H7 (cell line): ENCODE data around the gene OLIG2. TPM values are rescaled to one million over a fixed set of nuclear protein-coding genes. Genes with fewer than 3 reads are reported as not detected.
A peak's percentile ranks its signal among the peaks of the same experiment; 100 is the strongest.

Experiments
- DNase-seq: peaks from one replicate; pipeline ENCODE4 v3.0.0; 2012
- H3K27me3 ChIP-seq: 2 replicates; pipeline ENCODE4 v1.6.0; 2011; ENCODE audit warnings: mild to moderate bottlenecking, low read length; ENCODE audit not compliant: control insufficient read depth, insufficient read depth
- H3K36me3 ChIP-seq: replicated peaks from 2 replicates; pipeline ENCODE4 v1.5.1; 2011; ENCODE audit warnings: low read length; ENCODE audit not compliant: control insufficient read depth, insufficient read depth
- H3K4me3 ChIP-seq: 2 replicates; pipeline ENCODE4 v1.5.1; 2011; ENCODE audit warnings: low read depth, mild to moderate bottlenecking, control low read depth, low read length, moderate library complexity; ENCODE audit not compliant: insufficient read depth
- total RNA-seq: library from RNA; depleted of rRNA; stranded (reverse); fragments of >200 nt; shearing (Covaris generic); gene quantifications from 2 replicates; pipeline ENCODE4 v1.2.3, GENCODE V29; 2014

The OLIG2 gene
- total RNA-seq, 1 experiment from 2014 or later = 0.17 TPM

DNA sequence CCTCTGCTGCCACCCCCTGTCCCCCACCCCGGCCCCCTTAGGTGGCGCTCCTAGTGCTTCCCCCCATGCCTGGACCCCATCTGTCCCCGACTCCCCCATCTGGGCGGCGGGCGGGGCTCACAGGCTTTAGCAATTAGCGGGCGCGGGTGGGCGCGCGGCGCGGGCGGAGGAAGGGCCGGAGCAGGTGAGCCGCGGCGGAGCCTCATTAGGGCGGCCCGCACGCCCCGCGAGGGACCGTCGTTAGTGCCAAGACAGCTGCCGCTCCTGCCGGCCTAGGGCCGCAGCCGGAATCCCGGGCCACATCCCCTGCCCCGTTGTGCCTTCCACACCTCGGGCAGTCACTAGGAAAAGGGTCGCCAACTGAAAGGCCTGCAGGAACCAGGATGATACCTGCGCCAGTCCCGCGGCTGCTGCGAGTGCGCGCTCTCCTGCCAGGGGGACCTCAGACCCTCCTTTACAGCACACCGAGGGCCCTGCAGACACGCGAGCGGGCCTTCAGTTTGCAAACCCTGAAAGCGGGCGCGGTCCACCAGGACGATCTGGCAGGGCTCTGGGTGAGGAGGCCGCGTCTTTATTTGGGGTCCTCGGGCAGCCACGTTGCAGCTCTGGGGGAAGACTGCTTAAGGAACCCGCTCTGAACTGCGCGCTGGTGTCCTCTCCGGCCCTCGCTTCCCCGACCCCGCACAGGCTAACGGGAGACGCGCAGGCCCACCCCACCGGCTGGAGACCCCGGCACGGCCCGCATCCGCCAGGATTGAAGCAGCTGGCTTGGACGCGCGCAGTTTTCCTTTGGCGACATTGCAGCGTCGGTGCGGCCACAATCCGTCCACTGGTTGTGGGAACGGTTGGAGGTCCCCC lies 7.6 kb downstream of the OLIG2 start:
- no peak overlapping the region for H3K4me3 ChIP-seq
- peak; percentile 82 for DNase-seq
- H3K27me3 ChIP-seq = peaks cover 81% of the 10 kb centered on the region
- no peaks in the 10 kb centered on the region for H3K36me3 ChIP-seq

DNA sequence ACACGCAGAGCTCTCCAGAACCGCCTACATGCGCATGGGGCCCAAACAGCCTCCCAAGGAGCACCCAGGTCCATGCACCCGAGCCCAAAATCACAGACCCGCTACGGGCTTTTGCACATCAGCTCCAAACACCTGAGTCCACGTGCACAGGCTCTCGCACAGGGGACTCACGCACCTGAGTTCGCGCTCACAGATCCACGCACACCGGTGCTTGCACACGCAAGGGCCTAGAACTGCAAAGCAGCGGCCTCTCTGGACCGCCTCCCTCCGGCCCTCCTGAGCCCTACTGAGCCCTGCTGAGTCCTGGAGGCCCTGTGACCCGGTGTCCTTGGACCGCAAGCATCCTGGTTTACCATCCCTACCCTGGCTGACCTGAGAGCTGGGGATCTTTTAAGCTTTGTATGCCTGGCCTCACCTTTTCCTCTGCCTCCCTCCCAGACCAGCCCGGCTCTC lies 8.3 kb downstream of the OLIG2 start:
- peaks cover 74% of the 10 kb centered on the region for H3K27me3 ChIP-seq
- no peak overlapping the region for H3K4me3 ChIP-seq
- no peaks in the 10 kb centered on the region for H3K36me3 ChIP-seq
- peak; percentile 77 for DNase-seq

DNA sequence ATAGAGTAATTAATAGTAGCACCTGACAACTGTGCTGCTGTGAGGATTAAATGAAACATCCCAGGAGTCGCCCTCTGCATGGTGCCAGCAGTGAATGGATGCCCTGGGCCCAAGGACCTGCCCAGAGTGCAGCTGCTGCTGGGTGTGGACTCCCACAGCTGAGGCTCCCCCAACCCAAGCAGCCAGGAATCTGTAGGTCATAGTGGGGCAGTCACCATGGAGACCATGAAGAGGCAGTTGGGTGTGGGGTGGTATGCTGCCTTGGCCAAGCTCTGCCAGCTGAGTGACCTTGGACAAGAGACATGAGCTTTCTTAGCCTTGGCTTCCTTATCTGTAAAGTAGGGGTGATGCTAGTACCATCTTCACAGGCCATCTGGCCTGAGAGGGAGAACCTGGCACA lies 9.4 kb downstream of the OLIG2 start:
- peaks cover 63% of the 10 kb centered on the region for H3K27me3 ChIP-seq
- peak; percentile 58 for DNase-seq
- H3K36me3 ChIP-seq = no peaks in the 10 kb centered on the region
- no peak overlapping the region for H3K4me3 ChIP-seq

DNA sequence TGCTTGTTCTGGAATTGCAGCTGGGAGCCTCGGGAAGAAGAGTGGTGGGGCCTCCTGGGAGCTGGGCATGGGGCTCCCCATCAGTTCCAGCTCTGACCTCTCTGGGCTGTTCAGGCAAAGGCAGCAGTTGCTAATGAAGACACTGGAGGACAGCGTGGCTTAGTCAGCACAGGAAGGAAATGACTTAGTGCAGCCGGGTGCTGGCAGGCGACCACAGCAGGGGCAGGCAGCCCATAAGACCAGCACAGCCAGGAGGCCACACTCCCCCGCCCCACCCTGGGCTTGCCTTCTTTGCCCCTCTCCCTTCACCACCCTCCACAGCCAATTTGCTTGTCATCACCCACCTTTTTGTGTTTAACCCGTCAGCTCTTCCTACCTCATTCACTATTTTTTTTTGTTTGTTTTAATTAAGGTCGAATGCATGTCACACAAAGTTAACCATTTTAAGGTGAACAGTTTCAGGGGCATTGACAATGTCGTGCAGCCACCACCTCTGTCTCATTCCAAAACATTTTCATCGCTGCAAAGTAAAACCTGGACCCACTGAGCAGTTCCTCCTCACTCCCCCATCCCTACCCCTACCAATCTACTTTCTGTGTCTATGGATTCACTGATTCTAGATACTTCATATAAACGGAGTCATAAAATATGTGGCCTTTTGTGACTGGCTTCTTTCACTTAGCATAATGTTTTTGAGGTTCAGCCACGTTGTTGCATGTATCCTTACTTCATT lies 10.9 kb downstream of the OLIG2 start:
- no peaks in the 10 kb centered on the region for H3K36me3 ChIP-seq
- H3K27me3 ChIP-seq = peaks cover 48% of the 10 kb centered on the region
- H3K4me3 ChIP-seq = no peak overlapping the region
- DNase-seq = peak; percentile 67

DNA sequence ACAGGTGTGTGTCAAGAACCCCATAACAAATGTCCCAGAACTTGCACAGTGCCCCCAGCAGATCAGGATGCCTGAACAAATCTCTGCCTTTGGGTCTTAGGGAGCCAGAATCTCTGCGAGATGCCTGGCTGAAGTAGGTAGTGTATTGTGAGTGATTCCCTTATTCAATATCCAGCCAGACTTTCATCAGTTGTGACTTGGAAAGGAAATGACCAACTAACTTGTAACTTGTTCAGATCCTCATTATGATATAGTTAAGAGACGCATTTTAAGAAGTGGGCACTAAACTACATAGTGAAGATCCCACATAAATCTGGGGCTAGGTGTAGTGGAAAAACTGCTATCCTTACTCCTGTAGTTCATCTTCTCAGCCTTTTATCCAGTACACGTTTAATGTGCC lies 11.8 kb downstream of the OLIG2 start:
- DNase-seq = no peak
- Histone ChIP-seq H3K27me3 (peaks cover 39% of the 10 kb centered on the region), H3K36me3 (no peaks in the 10 kb centered on the region), H3K4me3 (no peak overlapping the region)

DNA sequence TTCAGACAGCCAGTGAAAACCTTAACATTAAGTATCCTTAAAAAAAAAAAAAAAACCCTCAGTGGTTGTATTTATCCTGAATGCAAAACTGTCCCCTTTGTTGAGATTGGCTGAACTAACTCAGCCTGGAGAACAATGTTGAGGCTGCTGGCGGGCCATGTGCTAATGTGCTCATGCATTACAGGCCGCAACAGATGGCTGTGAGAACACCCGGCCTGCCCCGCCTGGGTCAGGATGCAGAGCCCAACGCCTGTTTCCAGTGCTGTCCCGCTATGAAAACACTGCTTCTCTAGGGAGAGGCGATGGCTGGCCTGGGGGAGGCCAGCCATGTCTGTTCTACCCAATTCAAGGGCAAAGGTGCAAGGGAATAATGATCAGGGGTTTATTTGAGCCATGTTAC lies 13.8 kb downstream of the OLIG2 start:
- Histone ChIP-seq H3K36me3 (no peaks in the 10 kb centered on the region), H3K4me3 (no peak overlapping the region), H3K27me3 (peaks cover 19% of the 10 kb centered on the region)
- peak; percentile 77 for DNase-seq

DNA sequence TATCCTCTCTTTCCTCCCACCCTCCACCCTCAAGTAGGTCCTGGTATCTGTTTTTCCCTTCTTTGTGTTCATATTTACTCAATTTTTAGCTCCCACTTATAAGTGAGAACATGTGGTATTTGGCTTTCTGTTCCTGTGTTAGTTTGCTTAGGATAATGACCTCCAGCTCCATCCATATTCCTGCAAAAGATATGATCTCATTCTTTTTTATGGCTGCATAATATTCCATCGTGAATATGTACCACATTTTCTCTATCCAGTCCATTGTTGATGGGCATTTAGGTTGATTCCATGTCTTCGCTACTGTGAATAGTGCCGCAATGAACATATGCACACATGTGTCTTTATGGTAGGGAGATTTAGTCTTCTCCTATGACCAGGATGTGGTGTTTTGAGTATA lies 14.5 kb downstream of the OLIG2 start:
- H3K36me3 ChIP-seq = no peaks in the 10 kb centered on the region
- no peak overlapping the region for H3K4me3 ChIP-seq
- no peak for DNase-seq
- H3K27me3 ChIP-seq = peaks cover 12% of the 10 kb centered on the region; the same call in 1 of the 2 replicates

DNA sequence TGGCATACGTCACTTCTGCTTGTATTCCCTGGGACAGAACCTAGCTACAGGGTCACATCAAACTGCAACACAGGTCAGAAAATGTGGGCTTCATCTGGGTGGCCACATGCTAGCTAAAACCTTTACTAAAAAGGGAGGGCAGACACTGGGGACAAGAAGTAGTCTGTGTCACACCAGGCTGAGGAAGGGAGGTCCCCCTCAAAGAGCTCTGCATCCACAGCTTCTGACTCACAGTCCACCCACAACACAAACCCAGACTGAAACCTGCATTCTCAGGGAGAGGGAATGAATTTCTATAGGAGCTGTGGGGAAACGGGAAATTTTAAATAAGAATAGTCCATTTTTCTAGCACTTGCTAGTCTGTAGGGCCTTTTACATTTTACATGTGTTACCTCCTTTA lies 16.2 kb downstream of the OLIG2 start:
- peaks cover 6% of the 10 kb centered on the region for H3K27me3 ChIP-seq
- H3K36me3 ChIP-seq = no peaks in the 10 kb centered on the region
- DNase-seq = no peak
- H3K4me3 ChIP-seq = no peak overlapping the region

DNA sequence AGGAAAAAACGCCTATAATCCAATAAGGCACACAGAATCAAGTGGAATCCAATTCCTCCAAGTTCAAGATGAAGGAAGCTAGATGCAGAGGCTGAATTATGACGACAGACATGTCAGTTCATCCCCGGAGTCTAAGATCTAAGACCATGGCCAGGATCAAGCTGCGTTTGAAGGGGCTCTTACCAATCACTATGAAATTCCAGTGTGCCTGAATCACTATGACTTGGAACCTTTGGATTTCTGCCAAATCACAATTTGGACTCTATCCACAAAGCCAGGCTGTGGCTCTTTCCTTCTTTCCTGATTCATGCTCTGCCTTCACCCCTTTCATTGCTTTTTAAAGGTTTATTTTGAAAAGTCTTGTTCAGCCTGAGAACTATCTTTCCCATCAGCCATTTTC lies 17.1 kb downstream of the OLIG2 start:
- no peaks in the 10 kb centered on the region for H3K36me3 ChIP-seq
- H3K4me3 ChIP-seq = no peak overlapping the region
- no peak for DNase-seq
- peaks cover 2% of the 10 kb centered on the region for H3K27me3 ChIP-seq

DNA sequence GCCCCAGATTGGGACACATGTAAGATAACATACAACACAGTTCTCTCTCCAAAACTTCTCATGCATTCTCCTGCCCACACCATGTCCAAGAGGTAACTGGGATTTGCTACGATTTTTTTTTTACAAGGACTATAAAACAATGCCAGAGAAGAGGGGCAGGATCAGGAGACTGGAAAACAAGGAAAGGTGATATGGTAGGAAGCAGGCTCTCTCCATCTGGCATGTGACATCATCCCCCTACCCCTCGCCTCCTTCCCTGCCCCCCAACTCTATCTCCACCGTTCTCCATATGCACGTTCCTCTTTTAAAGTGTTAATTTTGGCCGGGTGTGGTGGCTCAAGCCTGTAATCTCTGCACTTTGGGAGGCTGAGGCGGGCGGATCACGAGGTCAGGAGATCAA lies 20.7 kb downstream of the OLIG2 start:
- H3K36me3 ChIP-seq = no peaks in the 10 kb centered on the region
- peak; percentile 51 for DNase-seq
- peaks cover 2% of the 10 kb centered on the region for H3K27me3 ChIP-seq
- H3K4me3 ChIP-seq = no peak overlapping the region

DNA sequence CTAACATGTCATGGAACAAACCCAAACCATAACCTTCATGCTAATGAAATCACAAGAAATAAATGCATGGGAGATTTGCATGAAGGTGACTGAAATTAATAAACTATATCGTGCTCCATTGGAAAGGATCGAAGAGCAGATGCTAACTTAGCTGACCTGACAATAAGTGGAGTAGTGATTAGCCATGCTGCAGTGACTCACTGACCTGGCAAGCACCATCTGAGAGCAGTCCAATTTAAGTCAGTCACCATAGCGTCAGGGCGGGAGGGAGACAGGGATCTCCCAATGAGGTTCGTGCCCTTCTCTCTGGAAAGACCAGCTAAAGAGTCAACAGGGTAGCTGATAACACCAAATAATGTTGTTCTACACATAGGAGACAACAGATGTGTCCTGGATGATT lies 21.5 kb downstream of the OLIG2 start:
- Histone ChIP-seq H3K4me3 (no peak overlapping the region), H3K27me3 (peaks cover 2% of the 10 kb centered on the region)
- DNase-seq = no peak

DNA sequence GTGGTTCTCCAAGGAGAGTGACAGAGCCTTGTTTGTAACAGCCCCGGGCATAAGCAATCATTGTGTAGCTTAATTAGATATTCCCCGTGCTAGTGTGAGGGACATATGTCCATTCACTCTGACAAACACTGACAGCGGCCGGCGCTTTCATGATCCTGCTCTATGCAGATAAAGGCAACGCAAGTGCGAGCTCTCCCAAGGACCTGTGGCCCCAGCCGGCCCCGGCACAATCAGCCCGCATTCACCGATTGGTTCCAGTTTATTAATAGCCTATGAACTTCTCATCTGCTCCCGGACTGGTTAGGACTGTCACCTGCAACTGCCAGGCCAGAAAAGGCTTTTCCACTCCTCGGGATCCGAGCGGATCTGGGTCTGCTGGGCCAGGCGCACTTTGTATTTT lies 26.2 kb downstream of the OLIG2 start:
- H3K27me3 ChIP-seq = no peaks in the 10 kb centered on the region; the same call in 1 of the 2 replicates
- no peak for DNase-seq
- no peaks in the 10 kb centered on the region for H3K36me3 ChIP-seq
- H3K4me3 ChIP-seq = no peak overlapping the region

More for the DNA sequence above, 21.5 kb downstream of the OLIG2 start:
- no peaks in the 10 kb centered on the region for H3K36me3 ChIP-seq

DNA sequence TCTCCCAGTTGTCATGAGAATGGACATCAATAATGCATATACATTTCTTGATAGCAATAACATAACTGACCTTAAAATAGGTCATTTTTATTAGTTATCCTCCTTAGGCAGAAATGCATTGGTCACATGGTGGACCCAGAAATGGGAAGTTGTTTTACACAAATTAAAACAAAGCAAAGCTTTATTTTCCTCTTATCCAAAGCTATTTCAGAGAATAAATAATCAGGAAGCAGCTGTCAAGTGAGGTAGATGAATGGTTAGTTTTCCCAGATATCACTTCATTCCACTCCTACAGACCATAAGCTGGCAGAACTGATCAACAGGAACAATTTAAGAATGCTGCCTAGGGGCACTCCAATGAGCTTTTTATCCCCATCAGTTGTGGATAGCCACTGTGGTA lies 28.2 kb downstream of the OLIG2 start:
- Histone ChIP-seq H3K27me3 (no peaks in the 10 kb centered on the region; the same call in 1 of the 2 replicates), H3K36me3 (no peaks in the 10 kb centered on the region), H3K4me3 (no peak overlapping the region)
- no peak for DNase-seq

DNA sequence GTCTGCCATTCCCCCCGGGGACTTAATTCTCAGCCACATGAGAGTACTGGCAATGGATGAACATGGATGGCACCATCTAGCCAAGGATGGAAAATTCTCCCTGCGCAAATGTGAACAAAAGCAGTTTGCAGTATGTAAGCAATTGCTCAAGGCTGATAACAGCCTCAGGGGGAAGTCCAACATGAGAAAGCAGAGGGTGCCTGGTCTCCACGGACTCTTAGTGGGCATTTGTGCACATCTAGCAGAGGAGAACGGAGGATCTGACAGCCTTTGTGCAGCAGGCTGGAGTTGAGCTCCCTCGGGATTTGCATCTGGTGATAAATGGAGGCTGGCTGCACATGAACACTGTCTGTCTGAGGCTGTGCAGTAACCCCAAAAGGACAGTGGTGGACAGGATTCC lies 30.3 kb downstream of the OLIG2 start:
- Histone ChIP-seq H3K27me3 (peaks cover 2% of the 10 kb centered on the region; the same call in 1 of the 2 replicates), H3K36me3 (no peaks in the 10 kb centered on the region), H3K4me3 (no peak overlapping the region)
- DNase-seq = no peak

DNA sequence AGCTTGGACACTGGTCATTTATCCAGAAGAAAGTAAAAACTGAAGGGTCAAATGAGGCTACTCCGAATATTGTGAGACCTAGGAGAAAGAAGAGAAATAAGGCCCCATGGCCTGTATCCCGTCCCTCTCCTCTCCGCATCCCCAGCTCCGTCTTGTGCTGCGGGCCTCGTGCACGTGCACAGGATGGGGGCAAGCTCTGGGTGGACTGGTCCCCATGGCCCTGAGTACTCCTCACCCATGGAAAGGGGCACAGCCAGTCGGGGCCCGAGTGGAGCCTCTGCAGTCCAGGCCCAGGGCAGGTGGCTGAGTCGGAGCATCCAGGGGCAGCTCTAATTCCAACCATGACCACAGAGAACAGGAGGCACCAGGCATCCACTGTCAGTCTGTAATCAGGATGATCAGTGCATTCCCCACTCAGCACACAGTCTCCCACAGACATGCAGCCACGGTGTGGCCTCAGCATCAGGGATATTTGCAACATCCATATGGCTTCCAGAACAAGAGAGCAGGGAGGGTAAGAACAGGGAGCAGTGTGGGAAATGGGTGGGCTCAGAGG lies 31.7 kb downstream of the OLIG2 start:
- no peak for DNase-seq
- Histone ChIP-seq H3K4me3 (no peak overlapping the region), H3K27me3 (peaks cover 2% of the 10 kb centered on the region; the same call in 1 of the 2 replicates), H3K36me3 (no peaks in the 10 kb centered on the region)
